CD4-positive, alpha-beta T cell (primary cell): ENCODE measurements around the gene LGR6. TPM values are rescaled to one million over a fixed set of nuclear protein-coding genes. Genes with fewer than 3 reads are reported as not detected.
"Not testable (repeated sequence)": the region's sequence is repeated elsewhere in the genome, so short reads cannot be mapped to it uniquely, and the experiment has no call there.

Source experiments
- ATAC-seq: fragments of 200-7000 bp; cut with Tn5 transposase; one replicate; pipeline ENCODE4 v1.10.0; 2022; ENCODE audit warnings: mild to moderate bottlenecking; ENCODE audit not compliant: poor library complexity
- CTCF ChIA-PET: fragments of 350-600 bp; sonication (Branson Sonifier 250); formaldehyde crosslinking; loops from one replicate; lab custom pipeline; 2021; ENCODE audit warnings: antibody characterized with exemption, inconsistent platforms; lab: Charles Lee
- POLR2A ChIA-PET: fragments of 350-600 bp; sonication (Branson Sonifier 250); formaldehyde crosslinking; loops from one replicate; lab custom pipeline; 2021; ENCODE audit warnings: antibody characterized with exemption, inconsistent platforms; lab: Charles Lee
- DNase-seq, 14 experiments: peaks; one replicate each; pipeline ENCODE4 v3.0.0-alpha.2; 2013 to 2020; ENCODE audit warnings: mixed read lengths in 2 of 14
- H3K27ac ChIP-seq, 2 donors: one replicate each; pipeline versions ENCODE4 v1.5.1 to v1.7.0; 2013; ENCODE audit warnings: low read length in 2 of 2, low read depth in 1 of 2, mild to moderate bottlenecking in 1 of 2
- H3K27me3 ChIP-seq, 2 experiments: 1 replicate in 1 of 2; 2 replicates in 1 of 2; pipeline versions ENCODE4 v1.6.1 to v1.7.0; 2013; ENCODE audit warnings: low read length in 2 of 2, control low read depth in 1 of 2, mild to moderate bottlenecking in 1 of 2, moderate library complexity in 1 of 2; ENCODE audit not compliant: insufficient read depth in 2 of 2, control insufficient read depth in 1 of 2
- H3K36me3 ChIP-seq: one replicate; pipeline ENCODE4 v1.6.1; 2013; ENCODE audit warnings: low read length, control low read depth; ENCODE audit not compliant: insufficient read depth
- H3K4me1 ChIP-seq: one replicate; pipeline ENCODE4 v1.6.1; 2013; ENCODE audit warnings: low read length, control low read depth; ENCODE audit not compliant: insufficient read depth
- H3K4me3 ChIP-seq: one replicate; pipeline ENCODE4 v1.5.1; 2013; ENCODE audit warnings: mild to moderate bottlenecking, low read length, moderate library complexity
- H3K9me3 ChIP-seq, 2 experiments: 1 replicate in 1 of 2; 2 replicates in 1 of 2; pipeline versions ENCODE4 v1.6.1 to v1.7.0; 2013; ENCODE audit warnings: low read length in 2 of 2, mild to moderate bottlenecking in 2 of 2, control low read depth in 1 of 2, moderate library complexity in 1 of 2; ENCODE audit not compliant: control insufficient read depth in 1 of 2, insufficient read depth in 1 of 2
- H3K27ac Mint-ChIP-seq: one replicate; pipeline ENCODE4 v1.8.0; 2020; ENCODE audit warnings: mixed read lengths
- H3K27me3 Mint-ChIP-seq: one replicate; pipeline ENCODE4 v1.8.0; 2021; ENCODE audit warnings: mixed read lengths
- H3K36me3 Mint-ChIP-seq: one replicate; pipeline ENCODE4 v1.8.0; 2021; ENCODE audit warnings: low read depth, mixed read lengths
- H3K4me1 Mint-ChIP-seq: one replicate; pipeline ENCODE4 v1.8.0; 2021; ENCODE audit warnings: low read depth, mixed read lengths
- H3K4me3 Mint-ChIP-seq: one replicate; pipeline ENCODE4 v1.8.0; 2020; ENCODE audit warnings: mild to moderate bottlenecking, mixed read lengths
- H3K9me3 Mint-ChIP-seq: one replicate; pipeline ENCODE4 v1.8.0; 2020; ENCODE audit warnings: mixed read lengths
- intact Hi-C, 2 experiments: fragments of 100-400 bp; cut with DNase I in 1 of 2; cut with micrococcal nuclease in 1 of 2; formaldehyde crosslinking; loops; one replicate each; pipeline versions ENCODE4 v1.15.1 to v1.9.0; 2023 to 2025; cut with DNase I, micrococcal nuclease
- total RNA-seq, 174 experiments: library from RNA in 2 of 174; stranded (reverse) in 2 of 174; gene quantifications; one replicate each; pipeline ENCODE4 v1.2.3 and lab custom pipeline; 2021 to 2026
- TF ChIP-seq, protein P1 (sequence below): fragments of 200-600 bp; IDR thresholded peaks from one replicate; pipeline ENCODE4 v1.8.0; 2022; ENCODE audit warnings: antibody characterized with exemption, mild to moderate bottlenecking

Gene LGR6
- total RNA-seq, 2 experiments from 2014 or later = 0.19 to 0.45 TPM

DNA sequence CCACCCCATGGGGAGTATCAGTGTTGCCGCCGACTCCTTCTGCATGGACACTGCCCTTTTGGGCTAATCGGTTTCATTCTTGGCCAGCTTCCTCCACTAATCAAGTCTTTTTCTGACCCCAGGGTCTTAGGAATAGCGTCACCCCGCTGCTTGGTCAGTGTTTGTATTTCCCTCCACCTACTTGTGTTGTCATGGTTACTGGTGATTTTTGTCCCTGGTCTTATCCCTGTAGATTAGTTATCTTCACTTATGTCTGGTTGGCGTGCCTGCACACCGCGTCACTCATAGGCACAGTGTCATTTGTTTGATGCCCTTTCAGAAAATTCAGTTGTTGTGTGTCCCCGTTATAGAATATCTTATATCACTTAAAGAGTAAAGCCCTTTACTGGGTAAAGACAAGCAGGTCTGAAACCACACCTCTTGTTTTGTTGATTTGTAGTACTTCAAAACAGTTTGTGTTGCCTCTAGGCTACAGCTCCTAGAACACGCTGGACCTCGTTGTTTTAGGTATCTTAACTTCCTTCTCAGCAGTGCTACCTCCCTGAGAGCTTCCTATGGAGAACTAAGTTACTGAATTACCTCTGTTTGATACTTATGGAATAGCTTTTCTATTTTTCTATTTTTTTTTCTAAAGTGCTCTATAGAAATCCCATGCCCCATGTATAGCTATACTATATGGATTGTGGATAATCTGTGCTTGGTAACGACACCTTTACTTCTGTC, 155.8 kb downstream of the LGR6 start:
- intact Hi-C loops = loop anchor here in 1 of 2 experiments (2.0 to 10.0 kb wide), 5 partner anchors 465 to 1445 kb away; partner anchors contain the start of genes IPO9, PCAT6, RABIF and TMEM183A
- Mint-ChIP-seq H3K27me3 (no peaks in the 10 kb centered on the region), H3K9me3 (no peaks in the 10 kb centered on the region), H3K27ac (peak overlapping the region; percentile 87), H3K4me3 (peak overlapping the region; percentile 92), H3K36me3 (peaks cover 9% of the 10 kb centered on the region), H3K4me1 (peaks cover 31% of the 10 kb centered on the region)
- TF ChIP-seq, protein P1, sequence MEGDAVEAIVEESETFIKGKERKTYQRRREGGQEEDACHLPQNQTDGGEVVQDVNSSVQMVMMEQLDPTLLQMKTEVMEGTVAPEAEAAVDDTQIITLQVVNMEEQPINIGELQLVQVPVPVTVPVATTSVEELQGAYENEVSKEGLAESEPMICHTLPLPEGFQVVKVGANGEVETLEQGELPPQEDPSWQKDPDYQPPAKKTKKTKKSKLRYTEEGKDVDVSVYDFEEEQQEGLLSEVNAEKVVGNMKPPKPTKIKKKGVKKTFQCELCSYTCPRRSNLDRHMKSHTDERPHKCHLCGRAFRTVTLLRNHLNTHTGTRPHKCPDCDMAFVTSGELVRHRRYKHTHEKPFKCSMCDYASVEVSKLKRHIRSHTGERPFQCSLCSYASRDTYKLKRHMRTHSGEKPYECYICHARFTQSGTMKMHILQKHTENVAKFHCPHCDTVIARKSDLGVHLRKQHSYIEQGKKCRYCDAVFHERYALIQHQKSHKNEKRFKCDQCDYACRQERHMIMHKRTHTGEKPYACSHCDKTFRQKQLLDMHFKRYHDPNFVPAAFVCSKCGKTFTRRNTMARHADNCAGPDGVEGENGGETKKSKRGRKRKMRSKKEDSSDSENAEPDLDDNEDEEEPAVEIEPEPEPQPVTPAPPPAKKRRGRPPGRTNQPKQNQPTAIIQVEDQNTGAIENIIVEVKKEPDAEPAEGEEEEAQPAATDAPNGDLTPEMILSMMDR = no peak
- ChIA-PET CTCF (interaction anchor here (1.2 to 1.6 kb wide), 3 partner anchors 15 to 195 kb away, joined by 3 read pairs; partner anchors contain the start of gene PTPN7), POLR2A (interaction anchor here (0.9 to 2.1 kb wide), 3 partner anchors 188 to 658 kb away, joined by 3 to 7 read pairs (median 4); partner anchors contain the start of genes KLHL12, PTPN7 and TMEM183A)
- Histone ChIP-seq H3K9me3 (no peaks in the 10 kb centered on the region), H3K27ac (no peak overlapping the region), H3K4me1 (peaks cover 7% of the 10 kb centered on the region), H3K36me3 (no peaks in the 10 kb centered on the region), H3K4me3 (peak overlapping the region; percentile 91), H3K27me3 (no peaks in the 10 kb centered on the region)
- ATAC-seq = no peak
- DNase-seq = peak in 5 of 14 experiments; percentile 2 to 48 (median 8)

DNA sequence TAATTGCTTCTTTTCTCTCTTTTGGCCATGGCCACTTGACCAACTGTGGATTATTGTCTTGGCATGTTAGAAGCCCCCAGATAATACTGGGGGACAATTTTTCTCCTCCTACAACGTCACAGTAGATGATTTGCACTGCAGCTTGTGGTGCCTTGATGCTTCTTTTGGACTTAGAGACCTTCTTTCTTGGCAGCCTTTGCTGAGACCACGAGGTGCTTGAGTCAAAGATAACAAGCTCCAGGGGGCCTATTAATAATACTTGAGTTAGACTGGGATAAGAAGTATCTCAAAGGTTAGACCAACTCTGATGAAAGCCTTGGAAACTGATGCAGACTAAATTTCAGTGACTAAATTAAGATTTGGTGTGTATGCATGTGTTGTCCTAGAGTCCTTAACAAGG, 158.1 kb downstream of the LGR6 start:
- DNase-seq = no peak
- Histone ChIP-seq H3K9me3 (no peaks in the 10 kb centered on the region), H3K4me1 (peaks cover 7% of the 10 kb centered on the region), H3K27ac (no peak overlapping the region), H3K27me3 (no peaks in the 10 kb centered on the region), H3K36me3 (no peaks in the 10 kb centered on the region), H3K4me3 (no peak overlapping the region)
- no peak for ATAC-seq
- H3K36me3 Mint-ChIP-seq = peaks cover 9% of the 10 kb centered on the region
- H3K27ac Mint-ChIP-seq = no peak overlapping the region
- CTCF ChIA-PET = interaction anchor here (1.3 kb wide), 1 partner anchor 575 kb away, joined by 3 read pairs; the partner anchor contains the start of gene KLHL12
- H3K27me3 Mint-ChIP-seq = no peaks in the 10 kb centered on the region
- H3K4me1 Mint-ChIP-seq = peaks cover 31% of the 10 kb centered on the region
- POLR2A ChIA-PET = no interaction called here
- TF ChIP-seq, protein P1 = no peak
- intact Hi-C loops = no loop called here
- no peaks in the 10 kb centered on the region for H3K9me3 Mint-ChIP-seq
- H3K4me3 Mint-ChIP-seq = peak overlapping the region; percentile 18

GRCh38 chr1:202352583-202353197, 159.1 kb downstream of the LGR6 start:
- not testable (repeated sequence) for H3K36me3 Mint-ChIP-seq

More at GRCh38 chr1:202352583-202353197, 159.1 kb downstream of the LGR6 start:
- DNase-seq, H3K27me3 ChIP-seq, H3K4me1 ChIP-seq, POLR2A ChIA-PET, H3K4me3 Mint-ChIP-seq, H3K9me3 Mint-ChIP-seq, H3K27ac ChIP-seq, H3K27me3 Mint-ChIP-seq, H3K27ac Mint-ChIP-seq, H3K36me3 ChIP-seq, H3K9me3 ChIP-seq, H3K4me3 ChIP-seq, ATAC-seq, CTCF ChIA-PET, intact Hi-C loops: not testable (repeated sequence)
- H3K4me1 Mint-ChIP-seq = peaks cover 29% of the 10 kb centered on the region
